K562 (cell line): ENCODE measurements around the gene ADAMTS6. TPM values are rescaled to one million over a fixed set of nuclear protein-coding genes. Genes with fewer than 3 reads are reported as not detected.

Experiments
- ATAC-seq: fragments of 200-7000 bp; cut with Tn5 transposase; 3 replicates; pipeline ENCODE4 v1.9.1; 2020; ENCODE audit warnings: moderate library complexity
- BruUV-seq: library from RNA; stranded (reverse); fragments of 400-500 nt; replicated peaks from 2 replicates; lab custom pipeline; 2021; lab: Mats Ljungman, UMichigan
- CTCF ChIA-PET: fragments of 300-600 bp; formaldehyde crosslinking; extraction: SDS; loops from one replicate; lab custom pipeline; 2021; ENCODE audit warnings: low intra/inter-chr PET ratio; lab: Yijun Ruan, JAX
- POLR2A ChIA-PET: fragments of 300-600, 350-650 bp; sonication (Branson Sonifier 250); formaldehyde crosslinking; extraction: SDS; loops from one replicate; lab custom pipeline; 2021; ENCODE audit warnings: antibody characterized with exemption, inconsistent platforms; lab: Yijun Ruan, JAX
- DNase-seq, 4 experiments: peaks; one replicate each; pipeline versions ENCODE4 v3.0.0 to v3.0.0-alpha.2; 2011 to 2018; ENCODE audit warnings: low spot score in 3 of 4, mixed read lengths in 3 of 4; ENCODE audit errors: extremely low read depth in 1 of 4
- FAIRE-seq: peaks from 2 replicates; lab custom pipeline; 2011; peaks lifted over from hg19 to GRCh38; lab: Jason Lieb, UNC
- H2AFZ ChIP-seq: 2 replicates; pipeline ENCODE4 v1.6.0; 2011; ENCODE audit warnings: low read depth, low read length, control low read depth, inconsistent platforms
- H3K27ac ChIP-seq: fragments of 200-600 bp; 3 replicates; pipeline ENCODE4 v1.8.0; 2011; ENCODE audit warnings: low read depth, mild to moderate bottlenecking, control low read depth, inconsistent platforms, low read length, moderate library complexity, mixed read lengths; ENCODE audit errors: extremely low read depth
- H3K27me3 ChIP-seq, 2 experiments: fragments of 300-600 bp in 1 of 2; 2 replicates in 1 of 2; 3 replicates in 1 of 2; pipeline versions ENCODE4 v1.6.0 to v1.8.0; 2011; ENCODE audit warnings: inconsistent platforms in 2 of 2, low read length in 2 of 2, mild to moderate bottlenecking in 1 of 2, mixed read lengths in 1 of 2, moderate library complexity in 1 of 2; ENCODE audit not compliant: control insufficient read depth in 2 of 2, insufficient read depth in 2 of 2
- H3K36me3 ChIP-seq: fragments of 300-600 bp; 3 replicates; pipeline ENCODE4 v1.8.0; 2011; ENCODE audit warnings: mild to moderate bottlenecking, low read length, inconsistent platforms; ENCODE audit not compliant: control insufficient read depth, insufficient read depth
- H3K4me1 ChIP-seq, 2 experiments: fragments of 200-600 bp in 1 of 2; replicated peaks in 1 of 2; 2 replicates in 1 of 2; 3 replicates in 1 of 2; pipeline versions ENCODE4 v1.5.1 to v1.8.0; 2011; ENCODE audit warnings: inconsistent platforms in 2 of 2, low read length in 2 of 2, mild to moderate bottlenecking in 1 of 2, mixed read lengths in 1 of 2, moderate library complexity in 1 of 2; ENCODE audit not compliant: control insufficient read depth in 2 of 2, insufficient read depth in 2 of 2
- H3K4me2 ChIP-seq: 2 replicates; pipeline ENCODE4 v1.6.1; 2011; ENCODE audit warnings: low read length, control low read depth, inconsistent platforms, mixed read lengths; ENCODE audit not compliant: insufficient read depth
- H3K4me3 ChIP-seq: fragments of 200-600 bp; sonication (generic), shearing (Covaris generic); 2 replicates; pipeline ENCODE4 v1.5.1; 2016; ENCODE audit warnings: control low read depth, inconsistent platforms
- H3K79me2 ChIP-seq: fragments of 200-600 bp; 3 replicates; pipeline ENCODE4 v1.8.0; 2011; ENCODE audit warnings: low read length, inconsistent platforms; ENCODE audit not compliant: control insufficient read depth, insufficient read depth
- H3K9ac ChIP-seq, 2 experiments: 2 replicates each; pipeline versions ENCODE4 v1.6.0 to v1.6.1; 2011; ENCODE audit warnings: low read depth in 2 of 2, low read length in 2 of 2, control low read depth in 1 of 2, inconsistent platforms in 1 of 2, mild to moderate bottlenecking in 1 of 2, mixed read lengths in 1 of 2; ENCODE audit not compliant: insufficient read depth in 1 of 2
- H3K9me1 ChIP-seq: one replicate; pipeline ENCODE4 v1.6.0; 2011; ENCODE audit warnings: inconsistent platforms, mild to moderate bottlenecking, low read length, moderate library complexity; ENCODE audit not compliant: control insufficient read depth, insufficient read depth
- H3K9me3 ChIP-seq: replicated peaks from 2 replicates; pipeline ENCODE4 v1.5.1; 2011; ENCODE audit warnings: low read depth, low read length, inconsistent platforms; ENCODE audit not compliant: control insufficient read depth, insufficient read depth
- H4K20me1 ChIP-seq: replicated peaks from 2 replicates; pipeline ENCODE4 v1.6.1; 2011; ENCODE audit warnings: low read length, inconsistent platforms, mixed read lengths; ENCODE audit not compliant: control insufficient read depth, insufficient read depth
- CTBP1 ChIP-seq: fragments of 450-650 bp; IDR thresholded peaks from 2 replicates; pipeline ENCODE4 v1.6.1; 2016; ENCODE audit warnings: borderline replicate concordance
- CTCF ChIP-seq, 3 experiments: IDR thresholded peaks in 2 of 3; conservative IDR thresholded peaks in 1 of 3; 2 replicates each; pipeline ENCODE4 v1.5.1; 2011 to 2012; ENCODE audit warnings: low read length in 3 of 3, mild to moderate bottlenecking in 3 of 3, control low read depth in 2 of 3, improper control_type of control experiment in 1 of 3, inconsistent platforms in 1 of 3, low read depth in 1 of 3, mixed read lengths in 1 of 3, moderate library complexity in 1 of 3; ENCODE audit not compliant: insufficient read depth in 2 of 3
- DPF2 ChIP-seq: fragments of 450-650 bp; IDR thresholded peaks from 2 replicates; pipeline ENCODE4 v1.6.1; 2016
- FOXK2 ChIP-seq, 2 experiments: fragments of 450-650 bp; IDR thresholded peaks in 1 of 2; conservative IDR thresholded peaks in 1 of 2; 2 replicates each; pipeline ENCODE4 v1.6.1; 2016; ENCODE audit warnings: low read depth in 2 of 2, mild to moderate bottlenecking in 1 of 2
- FOXM1 ChIP-seq, 2 experiments: fragments of 450-650 bp in 1 of 2; sonication (generic) in 1 of 2; formaldehyde crosslinking in 1 of 2; IDR thresholded peaks; 2 replicates each; pipeline versions ENCODE4 v1.6.1 to v1.9.0; 2017 to 2022; ENCODE audit warnings: low read depth in 2 of 2, mild to moderate bottlenecking in 2 of 2, missing genetic modification reagents in 1 of 2, moderate library complexity in 1 of 2
- HMBOX1 ChIP-seq: sonication (generic); IDR thresholded peaks from 2 replicates; pipeline ENCODE4 v1.6.1; 2016
- HSF4 ChIP-seq: fragments of 250-450 bp; sonication (Bioruptor Pico); IDR thresholded peaks from 2 replicates; pipeline ENCODE4 v2.1.2; 2022; ENCODE audit warnings: mild to moderate bottlenecking, moderate library complexity, borderline replicate concordance
- JUND ChIP-seq, 2 experiments: IDR thresholded peaks; 2 replicates in 1 of 2; 3 replicates in 1 of 2; pipeline ENCODE4 v1.6.1; 2011; ENCODE audit warnings: borderline replicate concordance in 2 of 2, low read depth in 2 of 2, low read length in 2 of 2, improper control_type of control experiment in 1 of 2, missing biosample characterization in 1 of 2, missing genetic modification characterization in 1 of 2, missing genetic modification reagents in 1 of 2
- NFIC ChIP-seq: fragments of 450-650 bp; IDR thresholded peaks from 2 replicates; pipeline ENCODE4 v1.6.1; 2017; ENCODE audit warnings: mild to moderate bottlenecking, inconsistent platforms
- RBBP5 ChIP-seq: fragments of 200-600 bp; sonication (generic); IDR thresholded peaks from 2 replicates; pipeline ENCODE4 v1.6.1; 2012; ENCODE audit warnings: borderline replicate concordance, mild to moderate bottlenecking, low read length, control low read depth, inconsistent platforms; ENCODE audit not compliant: insufficient read depth, poor library complexity, severe bottlenecking
- SAP30 ChIP-seq: fragments of 200-600 bp; sonication (generic); IDR thresholded peaks from 2 replicates; pipeline ENCODE4 v1.6.1; 2012; ENCODE audit warnings: borderline replicate concordance, low read depth, mild to moderate bottlenecking, moderate library complexity, low read length, control low read depth, inconsistent platforms; ENCODE audit not compliant: insufficient read depth, poor library complexity, severe bottlenecking
- SMARCA4 ChIP-seq: fragments of 450-650 bp; IDR thresholded peaks from 2 replicates; pipeline ENCODE4 v1.6.1; 2016
- SUPT5H ChIP-seq: fragments of 450-650 bp; IDR thresholded peaks from 2 replicates; pipeline ENCODE4 v1.6.1; 2016
- VEZF1 ChIP-seq: fragments of 200-800 bp; sonication (Bioruptor generic); IDR thresholded peaks from 2 replicates; pipeline ENCODE4 v1.6.1; 2017; ENCODE audit warnings: missing genetic modification characterization, missing compliant biosample characterization
- ZNF445 ChIP-seq: fragments of 250-450 bp; sonication (Bioruptor Pico); IDR thresholded peaks from 2 replicates; pipeline ENCODE4 v1.4.0; 2020; ENCODE audit warnings: low read depth, mild to moderate bottlenecking, moderate library complexity
- ZNF583 ChIP-seq: fragments of 250-450 bp; sonication (Bioruptor Pico); IDR thresholded peaks from 2 replicates; pipeline ENCODE4 v1.4.0; 2020
- WGBS: fragments of 100-300 bp; shearing (Covaris generic); methylation state at CpG from one replicate; pipeline ENCODE4 v1.1.6; 2016; ENCODE audit warnings: low coverage, mixed read lengths; ENCODE audit not compliant: insufficient coverage; ENCODE audit errors: missing lambda C conversion rate; 5-methylcytosine and 5-hydroxymethylcytosine counted together
- in situ Hi-C: fragments of 300-500 bp; cut with MboI; formaldehyde crosslinking; loops from 4 replicates; pipeline ENCODE4 v1.15.0; 2018; ENCODE audit warnings: inconsistent platforms, mixed read lengths
- intact Hi-C: fragments of 100-400 bp; cut with micrococcal nuclease; formaldehyde crosslinking; loops from 2 replicates; pipeline ENCODE4 v1.14.2; 2022
- polyA plus RNA-seq, 8 experiments: library from polyadenylated mRNA; depleted of rRNA in 4 of 8; stranded (reverse) in 5 of 8; unstranded in 3 of 8; fragments of >200 nt; fragmentation: Nextera tagmentation in 2 of 8; fragmentation: Illumina TruSeq in 1 of 8; extraction: Ambion mirVana in 2 of 8; extraction: Trizol in 1 of 8; gene quantifications; 2 replicates each; pipeline versions ENCODE4 v1.2.1 to v1.2.3, GENCODE V29; 2011 to 2014; ENCODE audit warnings: inconsistent platforms in 1 of 8, missing spikeins in 1 of 8
- total RNA-seq, 7 experiments: library from RNA; depleted of rRNA in 6 of 7; stranded (reverse); fragments of >200 nt in 6 of 7; fragmentation: Illumina TruSeq in 2 of 7; extraction: Trizol in 2 of 7; gene quantifications; 2 replicates each; pipeline versions ENCODE4 v1.2.1 to v1.2.3, GENCODE V29; 2011 to 2021; ENCODE audit warnings: low replicate concordance in 1 of 7

The ADAMTS6 gene
- total and polyA plus RNA-seq, 9 of the 15 experiments (the other 6 are each of a cell fraction or from before 2014, with no cell fraction given): 0.57 to 5.3 (median 1.5) TPM

GRCh38 chr5:65480306-65480865 is 1.3 kb downstream of the ADAMTS6 start:
- intact Hi-C loops (loop anchor here (5.0 kb wide), 4 partner anchors 82 to 443 kb away; partner anchors contain the start of genes CENPK and PPWD1), in situ Hi-C loops (loop anchor here (5.0 to 25.0 kb wide), 4 partner anchors 273 to 843 kb away; no protein-coding TSS in a partner anchor)
- peak overlapping the region; percentile 50 for H3K4me3 ChIP-seq
- ChIA-PET POLR2A (interaction anchor here (1.2 to 1.8 kb wide), 3 partner anchors 9 to 83 kb away, joined by 3 to 8 read pairs (median 4); partner anchors contain the start of genes CENPK and PPWD1), CTCF (no interaction called here)
- WGBS: 2% methylated on average over 14 of the region's 15 CpGs
- H3K27ac ChIP-seq: peak overlapping the region; percentile 89
- peaks cover 0 to 11% of the 10 kb centered on the region in 2 experiments; a peak in 1 of 5 replicates for H3K4me1 ChIP-seq
- no peaks in the 10 kb centered on the region for H4K20me1 ChIP-seq
- no peaks in the 10 kb centered on the region for H3K9me3 ChIP-seq
- BruUV-seq: no TSS peak
- H3K27me3 ChIP-seq: no peaks in the 10 kb centered on the region
- peaks cover 16% of the 10 kb centered on the region; the same call in 2 of the 3 replicates for H3K79me2 ChIP-seq
- no peaks in the 10 kb centered on the region for H3K9me1 ChIP-seq
- DNase-seq: peak; percentile 11 to 69 (median 12)
- H3K36me3 ChIP-seq: no peaks in the 10 kb centered on the region
- H3K9ac ChIP-seq: peak overlapping the region; percentile 72 to 78; a peak in 3 of 4 replicates
- H2AFZ ChIP-seq: peak overlapping the region; percentile 85
- ATAC-seq: peak; percentile 71
- peak overlapping the region; percentile 87 for H3K4me2 ChIP-seq
- peak; percentile 60 for FAIRE-seq
- TF ChIP-seq FOXM1 (IDR thresholded peaks at IDR 0.05; ENCODE audit: low read depth) (peak; percentile 61; the same call in 1 of the 2 replicates), FOXM1 (CRISPR knock-in tag; IDR thresholded peaks at IDR 0.05; ENCODE audit: low read depth) (no peak), RBBP5 (peak; percentile 11), FOXK2 (conservative IDR thresholded peaks at IDR 0.05 in 1 of 2, IDR thresholded peaks at IDR 0.05 in 1 of 2; ENCODE audit: low read depth in 2 of 2) (peak; percentile 32 to 74; a peak in 1 of 4 replicates), VEZF1 (CRISPR knock-in tag) (peak; percentile 21; the same call in 1 of the 2 replicates), NFIC (peak; percentile 91), ZNF583 (CRISPR knock-in tag) (no peak), ZNF445 (CRISPR knock-in tag) (no peak), DPF2 (peak; percentile 42; the same call in 1 of the 2 replicates), JUND (IDR thresholded peaks at IDR 0.05; ENCODE audit: borderline replicate concordance, low read depth, low read length) (0 out of 2 replicates have a peak, but pooled peaks have one; percentile 1), JUND (tag; IDR thresholded peaks at IDR 0.05; ENCODE audit: borderline replicate concordance, low read depth, low read length) (no peak), CTBP1 (0 out of 2 replicates have a peak, but pooled peaks have one; percentile 28), CTCF (IDR thresholded peaks at IDR 0.05 in 2 of 3, conservative IDR thresholded peaks at IDR 0.05 in 1 of 3; ENCODE audit: insufficient read depth in 2 of 3, low read depth in 1 of 3, low read length in 3 of 3) (peak in 1 of 3 experiments; percentile 13; a peak in 1 of 6 replicates), SUPT5H (no peak), SMARCA4 (peak; percentile 34; the same call in 1 of the 2 replicates), SAP30 (peak; percentile 29), HSF4 (CRISPR knock-in tag) (no peak), HMBOX1 (peak; percentile 54; the same call in 1 of the 2 replicates)
